22Rv1 (cell line): ENCODE measurements around the gene NGFR.

Experiments used
- ZFX ChIP-seq: fragments of 450-650 bp; IDR thresholded peaks from 2 replicates; pipeline ENCODE4 v1.6.1; 2017; ENCODE audit warnings: antibody characterized with exemption, borderline replicate concordance
- TF ChIP-seq, protein P1 (sequence below): fragments of 450-650 bp; IDR thresholded peaks from 2 replicates; pipeline ENCODE4 v1.5.1; 2017; ENCODE audit warnings: mild to moderate bottlenecking

DNA sequence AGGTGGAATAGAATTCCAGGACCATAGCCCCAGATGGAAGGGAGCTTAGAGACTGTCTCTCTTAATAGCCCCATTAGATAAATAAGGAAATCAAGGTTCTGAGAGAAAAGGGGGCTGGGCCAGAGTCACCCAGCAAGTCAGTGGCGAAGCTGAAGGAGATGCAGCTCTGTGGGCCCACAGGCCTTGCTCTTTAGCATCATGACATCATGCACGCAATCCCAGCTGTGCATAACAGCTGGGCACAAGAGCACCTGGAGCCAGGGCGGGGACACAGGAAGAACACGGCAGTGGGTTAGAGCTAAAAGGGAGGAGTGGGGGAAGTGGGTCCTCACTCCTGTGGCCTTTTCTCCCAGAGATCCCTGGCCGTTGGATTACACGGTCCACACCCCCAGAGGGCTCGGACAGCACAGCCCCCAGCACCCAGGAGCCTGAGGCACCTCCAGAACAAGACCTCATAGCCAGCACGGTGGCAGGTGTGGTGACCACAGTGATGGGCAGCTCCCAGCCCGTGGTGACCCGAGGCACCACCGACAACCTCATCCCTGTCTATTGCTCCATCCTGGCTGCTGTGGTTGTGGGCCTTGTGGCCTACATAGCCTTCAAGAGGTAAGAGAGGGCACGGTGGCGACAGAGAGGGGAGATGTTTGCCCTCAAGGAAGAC lies 15.1 kb downstream of the NGFR start:
- TF ChIP-seq, protein P1, sequence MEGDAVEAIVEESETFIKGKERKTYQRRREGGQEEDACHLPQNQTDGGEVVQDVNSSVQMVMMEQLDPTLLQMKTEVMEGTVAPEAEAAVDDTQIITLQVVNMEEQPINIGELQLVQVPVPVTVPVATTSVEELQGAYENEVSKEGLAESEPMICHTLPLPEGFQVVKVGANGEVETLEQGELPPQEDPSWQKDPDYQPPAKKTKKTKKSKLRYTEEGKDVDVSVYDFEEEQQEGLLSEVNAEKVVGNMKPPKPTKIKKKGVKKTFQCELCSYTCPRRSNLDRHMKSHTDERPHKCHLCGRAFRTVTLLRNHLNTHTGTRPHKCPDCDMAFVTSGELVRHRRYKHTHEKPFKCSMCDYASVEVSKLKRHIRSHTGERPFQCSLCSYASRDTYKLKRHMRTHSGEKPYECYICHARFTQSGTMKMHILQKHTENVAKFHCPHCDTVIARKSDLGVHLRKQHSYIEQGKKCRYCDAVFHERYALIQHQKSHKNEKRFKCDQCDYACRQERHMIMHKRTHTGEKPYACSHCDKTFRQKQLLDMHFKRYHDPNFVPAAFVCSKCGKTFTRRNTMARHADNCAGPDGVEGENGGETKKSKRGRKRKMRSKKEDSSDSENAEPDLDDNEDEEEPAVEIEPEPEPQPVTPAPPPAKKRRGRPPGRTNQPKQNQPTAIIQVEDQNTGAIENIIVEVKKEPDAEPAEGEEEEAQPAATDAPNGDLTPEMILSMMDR = no peak
- TF ChIP-seq ZFX = no peak
